ENCODE results near the gene FLT1.

FLT1 gene

DNA sequence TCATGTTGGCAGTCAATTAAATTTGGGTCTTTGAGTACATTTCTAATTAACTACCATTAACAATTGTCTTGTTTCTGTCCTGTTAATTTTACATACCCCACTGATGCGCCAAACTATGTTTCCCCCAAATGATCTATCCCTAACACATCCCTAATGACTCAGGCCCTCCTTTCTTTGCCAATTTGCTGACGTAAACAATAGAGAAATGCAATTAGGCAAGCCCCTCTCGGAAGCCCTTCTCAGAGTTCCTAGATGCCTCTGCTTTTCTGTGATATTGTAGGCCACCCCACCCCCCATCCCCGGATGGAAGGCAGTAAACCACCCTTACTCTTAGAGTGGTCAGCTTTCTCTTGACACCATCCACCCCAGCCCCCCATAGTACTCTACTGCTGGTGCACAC lies 74.2 kb downstream of the FLT1 start:
- DNase-seq, result no peak

DNA sequence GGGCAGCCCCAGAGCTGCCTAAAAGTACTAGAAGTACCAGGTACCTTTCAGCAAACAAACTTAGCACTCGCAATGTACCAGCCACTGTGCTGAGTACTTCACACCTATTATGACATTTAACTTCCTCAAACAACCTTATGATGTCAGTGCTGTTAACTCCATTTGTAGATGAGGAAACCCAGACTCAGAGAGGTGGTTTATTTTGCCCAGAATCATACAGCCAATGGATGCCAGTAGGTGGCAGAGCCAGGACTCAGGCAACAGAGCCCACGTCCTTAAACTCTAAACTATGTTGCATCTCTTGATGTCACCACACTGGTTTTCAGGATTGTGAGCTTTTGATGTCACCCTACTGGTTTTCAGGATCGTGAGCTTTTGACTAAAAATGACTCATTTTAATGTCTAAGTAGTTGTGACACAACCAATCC lies 78.9 kb downstream of the FLT1 start:
- DNase-seq, result no peak

DNA sequence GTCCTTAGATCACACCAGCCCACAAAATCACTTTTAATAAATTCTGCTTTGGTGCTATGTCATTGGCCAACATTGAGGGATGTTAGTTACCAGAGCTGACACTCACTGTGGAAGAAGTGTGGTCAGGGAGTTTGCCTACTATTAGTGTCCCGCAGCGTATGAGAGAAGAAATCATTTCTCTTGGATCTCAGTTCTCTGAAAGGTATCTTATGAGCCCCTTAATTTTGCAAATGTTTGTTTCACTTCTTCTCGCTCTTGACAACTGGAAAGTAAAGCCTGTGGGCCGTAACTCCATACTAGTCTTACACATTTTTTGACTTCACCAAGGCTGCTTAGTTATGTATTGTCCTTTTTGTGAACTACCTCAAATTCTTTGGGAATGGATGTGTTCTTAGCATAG lies 80.9 kb downstream of the FLT1 start:
- no peak for DNase-seq

DNA sequence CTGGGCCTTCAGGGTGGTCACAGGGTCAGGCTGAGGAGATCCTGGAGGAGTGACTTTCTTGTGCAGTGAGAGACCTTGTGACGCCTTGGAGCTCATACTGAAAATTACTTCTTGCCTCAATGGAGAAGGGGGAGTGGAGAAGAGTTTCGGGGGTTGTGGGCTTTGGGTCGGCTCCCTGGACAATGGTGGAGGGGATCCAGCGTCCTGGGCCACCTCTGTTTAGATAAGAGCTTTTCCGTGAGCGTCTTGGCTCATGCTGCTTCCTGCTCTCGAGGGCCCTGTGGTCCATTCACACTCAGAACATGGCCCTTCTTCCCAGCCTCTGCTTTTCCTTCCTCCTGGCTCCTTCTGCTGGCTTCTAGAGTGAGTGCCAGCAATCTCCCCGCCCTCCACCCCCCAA lies 81.9 kb downstream of the FLT1 start:
- no peak for DNase-seq

DNA sequence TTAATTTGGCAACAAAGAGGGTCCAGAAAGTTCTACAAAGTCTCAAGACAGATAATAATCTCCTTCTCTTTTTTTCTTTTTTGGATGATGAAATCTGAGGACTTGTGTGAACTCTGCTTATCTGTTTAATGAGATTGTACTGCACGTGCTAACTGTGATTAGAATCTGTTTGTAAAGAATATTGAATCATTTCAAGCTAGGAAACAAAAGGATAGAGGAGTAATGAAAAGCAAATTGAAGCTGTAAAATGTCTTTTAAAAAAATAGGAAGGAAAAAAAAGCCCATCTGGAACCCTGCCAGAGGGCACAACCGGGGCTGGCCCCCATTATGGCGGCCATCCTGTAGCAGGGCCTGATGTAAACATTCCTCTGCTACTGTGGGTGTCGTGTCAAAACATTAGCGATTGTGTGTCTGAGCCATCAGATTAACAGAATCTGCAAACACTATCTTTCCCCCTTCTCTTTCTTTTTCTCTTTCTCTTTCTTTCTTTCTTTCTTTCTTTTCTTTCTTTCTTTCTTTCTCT lies 83.0 kb downstream of the FLT1 start:
- DNase-seq, result peak; percentile 33

DNA sequence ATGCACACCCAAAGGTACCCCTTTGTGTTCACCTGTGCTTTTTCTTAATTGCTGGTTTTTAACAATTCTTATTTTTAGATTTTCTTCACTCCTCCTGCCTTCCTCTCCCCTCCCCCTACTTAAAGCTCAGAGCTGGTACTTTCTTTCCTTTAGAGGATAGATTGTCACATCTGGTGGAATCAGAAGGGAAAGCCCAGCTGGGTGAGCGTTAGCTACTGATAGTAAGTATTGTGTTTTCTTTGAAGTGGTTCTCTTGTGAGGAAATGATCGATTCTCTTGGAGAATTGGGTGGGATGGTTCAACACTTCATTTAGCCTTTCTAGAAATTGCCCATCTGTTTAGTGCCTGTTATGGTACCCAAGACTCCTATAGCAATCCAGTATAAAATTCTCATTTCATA lies 84.8 kb downstream of the FLT1 start:
- no peak for DNase-seq

DNA sequence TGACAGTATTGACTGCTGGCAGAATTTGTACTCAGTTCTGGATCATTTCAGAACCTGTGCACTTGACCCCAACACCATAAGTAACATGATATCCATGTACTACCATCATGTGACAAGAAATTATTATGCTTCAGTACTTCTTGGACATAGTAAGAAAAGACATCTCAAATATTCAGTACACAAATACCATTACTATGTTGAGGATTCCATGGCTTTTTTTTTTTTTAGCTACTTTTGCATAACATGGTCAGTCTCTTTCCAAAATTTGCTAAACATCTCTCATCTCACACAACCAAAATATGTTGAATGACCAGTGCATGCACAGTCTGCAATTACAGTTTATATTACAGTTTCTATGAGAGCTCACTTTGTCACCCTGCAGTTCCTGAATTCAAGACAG lies 85.3 kb downstream of the FLT1 start:
- no peak for DNase-seq

DNA sequence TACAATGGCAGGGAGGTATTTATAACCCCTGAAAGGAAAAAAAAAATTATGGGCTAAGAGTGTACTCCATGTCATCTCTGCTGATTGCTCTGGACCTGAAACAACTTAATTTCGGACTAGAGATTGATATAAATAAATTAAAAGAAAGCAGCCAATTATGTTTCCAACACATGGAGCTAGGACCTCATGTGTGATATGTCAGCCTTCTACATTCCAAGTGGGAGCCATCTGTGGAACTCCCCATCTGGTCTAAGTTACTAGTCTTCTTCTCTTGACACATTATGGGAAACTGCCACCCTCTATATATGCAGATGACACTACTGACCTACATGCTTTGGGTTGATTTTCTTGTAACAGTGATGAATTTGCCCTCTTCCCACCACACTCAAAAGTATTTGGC lies 86.1 kb downstream of the FLT1 start:
- DNase-seq, result no peak

DNA sequence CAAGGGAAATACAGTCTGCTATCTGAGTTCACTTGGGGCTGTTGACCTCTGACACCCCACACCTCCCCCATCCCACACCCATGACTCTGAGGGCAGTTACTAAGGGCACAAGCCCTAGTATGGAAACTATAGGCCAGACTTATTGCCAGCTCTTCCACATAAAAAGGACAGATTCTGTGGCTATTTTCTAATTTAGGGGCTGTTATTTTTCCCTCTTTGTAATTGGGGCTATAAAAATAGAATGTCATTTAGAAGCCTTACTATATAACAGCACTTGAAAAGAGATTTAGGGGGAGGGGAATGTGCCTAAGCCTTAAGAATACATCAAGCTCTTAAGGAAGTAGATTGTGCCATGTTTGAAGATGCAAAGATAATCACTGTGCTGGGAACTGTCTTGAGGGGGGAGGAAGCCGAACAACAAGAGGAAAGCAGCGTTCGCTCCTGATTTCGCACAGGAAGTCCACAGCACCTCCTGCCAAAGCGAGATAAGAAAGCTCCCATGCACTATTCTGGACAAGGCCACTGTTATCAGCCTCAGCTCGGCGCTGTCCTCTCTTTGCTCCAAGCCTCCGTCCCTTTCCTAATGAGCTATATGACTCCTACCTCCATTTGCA lies 86.6 kb downstream of the FLT1 start:
- peak; percentile 36 for DNase-seq

DNA sequence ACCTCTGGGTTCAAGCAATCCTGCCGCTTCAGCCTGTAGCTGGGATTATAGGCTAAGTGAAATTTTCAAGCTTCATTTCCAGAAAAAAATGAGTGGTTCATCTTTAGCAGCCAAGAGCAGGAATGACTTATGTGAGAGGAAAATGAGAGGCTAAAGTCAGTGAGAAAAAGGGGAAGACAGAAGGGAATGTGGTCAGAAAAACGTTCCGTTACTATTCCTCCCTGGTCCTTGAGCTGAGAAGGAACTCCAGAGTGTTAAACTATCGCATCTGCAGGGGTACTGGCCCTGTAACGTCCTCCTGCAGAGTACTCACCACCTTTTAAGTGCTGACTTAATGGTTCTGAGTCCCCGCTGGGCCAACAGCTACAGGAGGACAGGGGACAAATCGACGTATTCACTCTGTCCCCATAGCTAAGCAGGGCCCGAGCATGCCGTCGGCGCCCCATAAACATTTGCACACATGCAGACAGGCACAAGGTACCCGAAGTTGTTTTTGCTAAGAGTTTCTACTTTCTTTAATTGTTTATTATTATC lies 88.1 kb downstream of the FLT1 start:
- DNase-seq, result no peak

DNA sequence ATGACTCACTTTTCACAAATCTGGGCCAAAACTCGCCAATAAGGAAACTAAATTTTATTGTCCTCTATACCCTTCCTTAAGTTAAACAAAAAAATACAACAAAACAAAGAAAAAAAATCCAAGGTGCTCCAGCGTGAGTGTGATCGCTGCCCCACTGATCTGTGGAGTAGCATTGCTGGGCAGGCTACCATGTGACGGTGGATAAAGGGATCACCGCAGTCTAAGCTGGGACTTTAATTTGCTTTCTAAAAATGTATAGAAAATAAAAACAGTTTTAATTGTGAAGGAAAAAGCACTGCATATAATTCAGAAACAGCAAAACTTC lies 92.9 kb downstream of the FLT1 start:
- DNase-seq, result no peak

DNA sequence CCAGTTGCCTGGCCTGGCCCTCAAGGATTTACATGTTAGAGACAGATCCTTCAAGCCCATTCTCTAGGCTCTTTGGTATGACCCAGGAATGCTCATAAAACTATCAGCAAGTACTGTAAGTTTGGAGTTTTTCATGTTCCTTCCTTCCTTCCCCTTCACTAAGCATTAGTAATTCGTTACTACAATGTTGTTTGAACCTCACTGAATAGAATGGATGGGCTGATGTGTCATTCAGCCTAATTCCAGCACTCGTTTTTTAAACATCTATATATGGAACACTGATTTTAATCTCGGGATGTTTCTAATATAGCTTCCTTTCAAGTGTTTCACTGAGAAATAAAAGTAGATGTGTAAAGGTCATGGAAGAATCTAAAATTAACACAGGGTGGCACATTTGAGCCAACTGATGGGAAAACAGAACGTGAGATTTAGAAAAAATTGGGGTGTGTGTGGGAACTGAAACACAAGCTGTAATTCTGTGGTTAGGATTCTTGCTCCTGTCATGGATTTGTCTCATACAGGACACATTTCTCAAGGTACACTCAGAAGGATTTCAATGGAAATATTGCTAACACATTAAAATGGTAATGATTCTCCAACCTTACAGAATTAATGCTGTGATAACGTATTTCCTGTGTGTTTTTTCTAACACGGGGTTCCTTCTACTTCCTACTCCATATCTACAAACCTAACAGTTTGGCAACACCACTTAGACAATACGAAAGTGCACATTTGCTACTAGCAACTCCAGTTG lies 93.4 kb downstream of the FLT1 start:
- DNase-seq, result no peak

DNA sequence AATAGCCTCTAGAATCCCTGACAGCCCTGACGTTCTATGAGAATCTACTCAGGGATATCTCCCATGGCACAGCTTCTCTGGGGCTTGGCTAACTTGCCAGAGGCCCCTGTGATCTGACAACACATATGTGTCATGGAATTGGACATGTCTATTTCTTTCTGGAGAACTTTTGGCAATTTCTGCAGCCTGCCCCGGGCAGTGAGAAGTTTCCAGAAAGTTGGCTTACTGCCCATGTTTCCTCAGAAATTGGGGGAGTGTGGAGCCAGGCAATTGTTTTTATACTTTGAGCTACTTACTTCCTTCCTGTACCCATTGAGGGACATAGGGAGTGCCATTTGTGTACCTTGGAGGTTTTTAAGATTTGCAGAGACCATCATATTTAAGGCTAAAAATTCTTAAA lies 98.9 kb downstream of the FLT1 start:
- no peak for DNase-seq

DNA sequence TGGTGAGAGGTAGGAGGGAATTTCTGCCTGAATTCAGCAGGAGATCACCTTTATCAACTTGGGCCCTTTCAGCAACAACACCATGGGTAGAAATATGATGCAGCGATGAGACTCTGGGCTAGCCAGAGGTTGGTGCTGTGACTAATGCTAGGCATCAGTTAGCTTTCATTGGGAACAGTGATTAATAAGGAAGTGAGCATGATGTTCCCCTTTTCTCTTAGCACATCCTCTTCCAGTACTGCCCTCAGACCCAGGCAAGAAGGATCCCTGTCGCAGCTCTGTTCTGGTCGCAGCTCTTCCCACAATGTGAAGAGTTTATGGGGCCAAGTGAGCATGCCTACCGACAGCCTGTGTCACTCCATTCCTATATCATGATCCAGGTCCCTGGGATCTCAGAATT lies 100.5 kb downstream of the FLT1 start:
- DNase-seq, result no peak

DNA sequence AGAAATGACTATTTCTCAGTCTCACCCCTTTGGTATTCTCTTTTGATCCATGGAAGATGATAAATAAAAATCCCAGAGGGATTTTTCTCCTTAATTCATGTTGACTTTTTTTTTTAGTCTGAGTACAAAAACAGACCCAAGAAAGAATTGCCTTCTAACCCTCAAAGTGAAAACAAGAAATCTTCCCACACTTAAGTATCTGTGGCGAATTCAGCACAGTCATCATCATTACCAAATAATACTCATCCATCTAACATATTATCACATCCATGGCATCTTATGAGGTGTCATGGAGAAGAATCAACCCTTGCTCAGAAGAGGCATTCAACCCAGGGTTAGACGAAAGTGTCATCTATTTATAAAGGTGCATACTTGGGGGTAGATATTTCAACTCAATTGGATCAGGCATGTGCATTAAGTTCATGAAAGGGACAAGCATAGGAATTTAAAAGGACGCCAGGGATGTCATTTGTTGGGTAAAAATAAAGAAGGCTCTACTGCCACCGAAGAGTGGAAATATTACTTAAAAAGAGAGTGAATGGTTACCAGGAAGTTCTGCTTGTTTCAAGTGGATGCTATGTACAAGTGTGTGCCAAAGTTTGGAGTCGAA lies 101.9 kb downstream of the FLT1 start:
- DNase-seq, result no peak

DNA sequence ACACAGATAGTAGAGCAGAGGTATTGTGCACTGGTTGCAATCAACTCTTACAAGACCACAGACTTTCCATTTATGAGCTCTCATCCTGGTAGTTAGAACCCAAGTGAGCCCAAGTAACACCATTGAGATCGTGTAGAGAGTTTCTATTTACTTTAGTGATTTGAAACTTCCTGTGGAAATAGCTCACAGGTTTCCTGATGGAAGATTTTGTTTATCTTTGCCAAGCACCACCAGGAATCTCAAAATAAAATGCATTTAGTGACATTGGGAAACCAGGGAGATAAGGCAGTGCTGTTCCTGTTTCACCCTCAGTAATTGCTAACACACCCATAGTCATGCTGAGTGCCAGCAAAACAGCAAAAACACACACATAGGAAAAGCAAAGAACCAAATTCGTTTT lies 102.5 kb downstream of the FLT1 start:
- DNase-seq, result no peak

DNA sequence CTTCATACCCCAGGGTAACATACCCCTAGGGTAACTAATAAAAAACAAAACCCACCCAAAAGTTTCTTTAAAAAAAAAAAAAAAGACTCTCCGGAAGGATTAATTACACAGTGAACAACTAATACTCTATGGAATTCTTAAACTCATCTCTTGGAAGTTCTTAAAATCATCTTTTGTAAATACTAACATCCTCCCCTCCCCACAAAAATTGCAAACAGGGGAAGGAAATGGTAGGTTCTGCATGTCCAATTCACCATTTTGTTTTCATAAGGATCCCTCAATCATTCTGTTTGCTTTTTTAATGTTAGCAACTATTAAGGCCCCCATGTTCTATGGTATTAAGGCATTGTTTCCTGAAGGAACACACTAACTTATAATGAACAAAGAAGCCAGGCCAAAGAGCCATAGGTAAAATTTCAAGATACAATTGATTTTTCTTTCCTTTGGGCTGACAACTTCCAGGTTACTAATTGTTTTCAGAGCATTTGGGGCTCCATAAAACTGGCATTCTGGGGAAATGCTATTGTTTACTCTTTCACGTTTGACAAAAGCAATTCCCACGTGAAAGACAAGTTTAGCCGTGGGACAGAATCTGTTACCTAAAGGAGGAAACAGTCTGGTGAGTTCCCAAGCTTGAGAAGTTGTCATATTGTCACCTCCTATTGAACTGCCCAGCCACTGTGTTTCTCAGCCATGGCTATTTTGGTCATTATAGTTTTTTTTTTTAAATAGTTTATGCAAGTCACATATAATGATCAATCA lies 107.0 kb downstream of the FLT1 start:
- no peak for DNase-seq

DNA sequence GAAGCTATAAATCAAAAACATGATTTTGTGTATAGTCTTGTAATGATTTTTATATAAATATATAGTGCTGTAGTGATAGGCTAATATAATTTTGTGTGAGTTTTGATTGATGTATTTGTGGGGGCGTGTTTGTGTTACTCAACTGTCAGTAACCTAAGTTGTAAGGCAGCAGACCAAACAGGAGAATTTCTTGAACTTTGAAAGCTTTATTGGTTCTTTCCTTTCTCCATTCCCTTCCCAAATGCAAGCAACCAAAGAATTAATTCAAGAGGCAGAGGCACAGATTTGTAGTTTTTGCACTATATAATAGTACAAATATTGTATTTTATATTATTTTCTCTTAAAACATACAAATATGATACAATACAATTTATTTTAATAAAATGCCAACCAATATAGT lies 109.6 kb downstream of the FLT1 start:
- no peak for DNase-seq

DNA sequence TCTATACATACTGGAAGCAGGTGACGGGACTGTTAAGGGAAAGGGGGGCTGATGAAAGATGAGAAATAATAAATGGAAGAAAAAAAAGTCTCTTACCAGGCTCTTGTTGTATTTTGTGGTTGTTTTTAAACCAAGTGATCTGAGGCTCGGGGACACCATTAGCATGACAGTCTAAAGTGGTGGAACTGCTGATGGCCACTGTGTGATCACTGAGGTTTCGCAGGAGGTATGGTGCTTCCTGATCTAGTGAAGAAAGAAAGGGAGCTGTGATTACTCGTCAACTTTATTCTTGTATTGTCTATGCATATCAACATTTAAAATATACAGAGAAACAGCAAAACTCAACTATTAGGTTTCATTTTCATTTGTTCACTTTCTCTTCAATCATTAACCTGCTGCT lies 110.1 kb downstream of the FLT1 start:
- no peak for DNase-seq

DNA sequence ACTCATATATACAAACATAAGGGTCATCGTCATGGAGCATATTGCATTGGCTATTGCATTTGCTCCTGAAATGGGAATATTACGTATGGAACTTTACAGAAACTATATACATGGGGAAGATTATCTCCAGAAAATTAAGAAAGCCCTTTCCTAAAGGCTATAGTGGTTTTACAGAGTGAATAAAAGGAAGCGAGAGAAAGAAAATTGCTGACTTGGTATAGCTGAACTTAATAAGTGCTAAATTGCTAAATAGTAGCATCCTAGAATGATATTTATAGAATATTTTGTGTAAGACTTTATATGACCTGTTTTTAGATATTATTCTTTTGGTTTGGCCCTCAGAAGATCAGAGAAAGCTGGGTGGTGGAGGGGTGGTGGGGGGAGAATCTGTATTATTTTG lies 114.6 kb downstream of the FLT1 start:
- no peak for DNase-seq

DNA sequence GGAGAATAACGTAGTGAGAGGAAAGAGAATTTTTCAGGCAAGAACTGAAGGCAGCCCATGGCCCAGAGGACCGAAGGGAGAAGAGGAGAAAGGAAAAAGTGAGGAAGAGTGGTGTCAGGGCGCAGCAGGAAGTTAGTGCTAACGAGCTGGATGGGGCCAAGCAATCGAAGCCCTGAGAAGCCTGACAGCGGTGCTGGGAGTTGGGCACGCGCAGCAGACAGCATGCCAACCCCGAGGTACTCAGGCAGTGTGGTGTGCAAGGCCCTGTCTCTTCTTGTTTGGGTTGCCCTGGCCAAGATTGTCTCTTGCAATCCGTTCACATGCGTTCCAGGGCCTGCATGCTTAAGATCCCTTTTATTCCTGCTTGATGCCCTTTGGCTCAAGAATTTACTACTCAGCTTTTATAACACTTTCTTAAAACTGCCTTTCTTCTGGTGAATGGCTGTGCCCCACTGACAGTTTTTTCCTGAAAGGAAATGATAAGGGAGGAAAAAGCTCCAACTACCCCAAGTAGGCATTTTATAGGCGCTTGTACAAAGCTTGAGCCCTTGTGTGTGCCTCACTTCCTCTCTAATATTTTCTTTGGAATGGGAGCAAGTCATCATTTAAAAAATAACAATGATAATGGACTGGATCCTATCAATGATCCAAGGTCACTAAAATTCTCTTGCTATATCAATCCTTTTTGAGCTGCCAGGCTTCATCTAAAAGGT lies 115.4 kb downstream of the FLT1 start:
- no peak for DNase-seq

DNA sequence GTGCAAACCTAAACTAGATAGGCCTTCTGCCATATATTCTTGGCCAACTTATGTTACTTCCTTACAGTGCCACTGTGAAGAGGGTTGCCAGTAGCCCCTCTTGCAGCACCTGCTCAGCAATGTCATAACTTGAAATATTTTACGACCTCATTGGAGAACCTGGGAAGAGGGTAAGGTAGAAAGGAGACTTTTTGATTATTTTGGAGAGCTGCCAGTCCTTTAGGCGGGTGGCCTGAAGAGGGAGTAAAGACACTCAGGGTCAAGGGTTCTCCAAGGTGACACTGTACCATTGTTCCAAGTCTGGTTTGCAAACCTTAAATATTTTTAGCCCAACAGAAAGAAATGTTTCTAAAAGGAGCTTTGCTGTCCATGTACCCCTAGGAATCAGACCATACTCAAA lies 118.3 kb downstream of the FLT1 start:
- DNase-seq, result no peak

All from KG1 (cell line).